Suppressor macrophage (primary cell): ENCODE results near the gene RPRD1A.
"Not testable (repeated sequence)": the region's sequence is repeated elsewhere in the genome, so short reads cannot be mapped to it uniquely, and the experiment has no call there.

Experiments used
- DNase-seq, 4 experiments: peaks; one replicate each; pipeline ENCODE4 v3.0.0-alpha.2; 2020 to 2022

Gene RPRD1A

DNA sequence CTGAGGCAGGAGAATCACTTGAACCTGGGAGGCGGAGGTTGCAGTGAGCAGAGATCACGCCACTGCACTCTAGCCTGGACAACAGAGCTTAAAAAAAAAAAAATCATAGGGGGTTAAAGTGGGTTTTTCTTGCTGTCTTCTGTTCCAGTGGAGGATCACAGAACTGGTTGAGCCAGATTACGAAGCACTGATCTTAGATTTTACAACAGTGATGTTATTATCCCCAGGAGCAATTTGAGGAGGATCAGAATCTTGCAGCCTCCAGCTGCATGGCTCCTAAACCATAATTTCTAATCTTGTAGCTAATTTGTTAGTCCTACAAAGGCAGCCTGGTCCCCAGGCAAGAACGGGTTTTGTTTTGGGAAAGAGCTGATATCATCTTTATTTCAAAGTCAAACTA, 99.5 kb downstream of the RPRD1A start:
- not testable (repeated sequence) for DNase-seq

DNA sequence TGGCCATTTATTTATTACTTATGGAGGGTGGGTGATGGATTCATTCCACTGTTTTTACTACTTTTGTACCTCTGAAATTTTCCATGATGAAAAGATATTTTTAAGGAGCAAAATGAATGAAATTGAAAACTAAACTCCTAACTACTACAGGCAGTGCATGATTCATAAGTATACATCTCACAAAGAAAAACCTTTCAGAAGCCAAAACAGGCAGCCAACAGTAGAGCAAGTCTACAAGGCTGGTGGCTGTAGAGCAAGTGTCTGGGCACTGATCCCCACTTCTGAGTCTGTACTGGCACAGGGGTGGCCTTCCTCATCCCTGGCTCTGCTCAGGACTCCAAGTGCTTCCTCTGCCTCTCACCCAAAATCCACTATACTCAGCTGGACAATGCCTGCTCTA, 103.0 kb downstream of the RPRD1A start:
- DNase-seq = no peak

DNA sequence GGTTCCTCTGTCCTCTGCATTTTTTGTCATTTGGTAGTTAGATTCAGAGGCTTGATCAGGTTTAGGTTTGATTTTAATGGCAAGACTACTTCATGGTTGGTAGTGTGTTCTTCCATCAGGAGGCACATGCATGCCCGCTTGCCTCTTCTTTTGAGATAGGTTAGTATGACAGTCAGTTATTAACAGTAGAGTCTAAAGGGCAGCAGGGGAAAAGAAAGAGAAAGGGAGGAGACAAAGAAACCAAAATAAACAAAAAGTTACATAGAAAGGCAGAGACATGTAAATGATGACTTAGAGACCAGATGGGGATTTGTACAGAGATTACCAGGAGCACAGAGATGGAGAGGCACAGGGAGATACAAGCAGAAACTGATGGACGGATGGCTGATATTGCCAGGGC, 105.0 kb downstream of the RPRD1A start:
- no peak for DNase-seq

DNA sequence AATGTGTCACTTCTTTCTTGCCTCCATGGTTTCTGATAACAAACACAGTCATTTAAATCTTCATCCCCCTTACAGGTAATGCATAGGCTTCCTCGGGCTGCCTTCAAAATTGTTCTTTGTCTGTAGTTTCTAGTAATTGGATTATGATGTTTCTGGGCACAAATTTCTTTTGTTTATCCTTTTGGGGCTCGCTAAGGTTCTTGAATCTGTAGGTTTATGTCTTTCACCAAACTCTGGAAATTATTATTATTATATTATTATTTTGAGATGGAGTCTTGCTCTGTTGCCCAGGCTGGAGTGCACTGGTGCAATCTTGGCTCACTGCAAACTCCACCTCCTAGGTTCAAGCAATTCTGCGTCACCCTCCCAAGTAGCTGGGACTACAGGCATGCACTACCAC, 111.1 kb downstream of the RPRD1A start:
- no peak for DNase-seq

GRCh38 chr18:35953688-35954087, 113.7 kb downstream of the RPRD1A start:
- no peak for DNase-seq

- DNase-seq = no peak
These were observed 116.8 kb downstream of the RPRD1A start for GRCh38 chr18:35950628-35950982.

GRCh38 chr18:35949903-35950627, 117.3 kb downstream of the RPRD1A start:
- DNase-seq = peak; percentile 73 to 85 (median 79)

- no peak for DNase-seq
These were observed 118.3 kb downstream of the RPRD1A start for GRCh38 chr18:35949090-35949489.

DNA sequence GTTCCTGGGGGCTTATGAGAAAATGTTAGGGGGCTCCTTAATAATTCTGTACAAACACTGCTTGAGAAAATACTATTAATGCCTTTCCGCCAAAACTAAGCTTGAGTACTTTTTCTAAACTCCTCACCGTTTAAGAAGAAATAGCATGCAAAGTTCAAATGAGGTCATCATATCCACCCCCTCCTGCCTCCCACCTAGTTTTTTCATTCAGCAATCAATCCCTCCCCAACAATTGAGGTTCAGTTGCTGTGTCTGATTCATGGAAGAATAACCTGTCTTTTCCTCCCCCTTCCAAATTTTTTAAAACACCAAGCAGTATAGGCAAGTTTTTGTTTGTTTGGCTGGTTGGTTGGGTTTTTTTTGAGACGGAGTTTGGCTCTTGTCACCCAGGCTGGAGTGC, 119.3 kb downstream of the RPRD1A start:
- DNase-seq = no peak

GRCh38 chr18:35942661-35943060, 124.7 kb downstream of the RPRD1A start:
- DNase-seq = no peak

- DNase-seq = no peak
These were observed 125.2 kb downstream of the RPRD1A start for GRCh38 chr18:35942133-35942532.

DNA sequence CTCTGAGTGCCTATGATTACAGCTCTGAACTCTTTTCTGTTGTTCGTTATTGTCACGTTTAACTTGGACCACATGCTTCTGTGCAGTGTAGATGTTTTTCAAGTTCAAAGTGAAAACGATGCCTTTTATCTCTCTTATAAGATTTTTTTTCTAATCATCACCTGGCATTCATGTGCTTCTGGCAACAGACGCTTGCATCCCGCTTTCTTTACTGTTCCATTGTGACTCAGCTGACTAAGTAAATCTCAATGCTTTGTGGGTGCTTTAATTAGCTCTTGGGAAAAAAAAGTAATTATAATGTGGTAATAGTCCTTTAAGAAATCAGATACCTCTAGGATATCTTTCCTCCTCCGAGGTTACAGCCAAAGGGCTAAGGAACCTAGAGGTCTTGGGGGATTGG, 126.1 kb downstream of the RPRD1A start:
- no peak for DNase-seq
